ENCODE results near the gene SLC4A9.

DNA sequence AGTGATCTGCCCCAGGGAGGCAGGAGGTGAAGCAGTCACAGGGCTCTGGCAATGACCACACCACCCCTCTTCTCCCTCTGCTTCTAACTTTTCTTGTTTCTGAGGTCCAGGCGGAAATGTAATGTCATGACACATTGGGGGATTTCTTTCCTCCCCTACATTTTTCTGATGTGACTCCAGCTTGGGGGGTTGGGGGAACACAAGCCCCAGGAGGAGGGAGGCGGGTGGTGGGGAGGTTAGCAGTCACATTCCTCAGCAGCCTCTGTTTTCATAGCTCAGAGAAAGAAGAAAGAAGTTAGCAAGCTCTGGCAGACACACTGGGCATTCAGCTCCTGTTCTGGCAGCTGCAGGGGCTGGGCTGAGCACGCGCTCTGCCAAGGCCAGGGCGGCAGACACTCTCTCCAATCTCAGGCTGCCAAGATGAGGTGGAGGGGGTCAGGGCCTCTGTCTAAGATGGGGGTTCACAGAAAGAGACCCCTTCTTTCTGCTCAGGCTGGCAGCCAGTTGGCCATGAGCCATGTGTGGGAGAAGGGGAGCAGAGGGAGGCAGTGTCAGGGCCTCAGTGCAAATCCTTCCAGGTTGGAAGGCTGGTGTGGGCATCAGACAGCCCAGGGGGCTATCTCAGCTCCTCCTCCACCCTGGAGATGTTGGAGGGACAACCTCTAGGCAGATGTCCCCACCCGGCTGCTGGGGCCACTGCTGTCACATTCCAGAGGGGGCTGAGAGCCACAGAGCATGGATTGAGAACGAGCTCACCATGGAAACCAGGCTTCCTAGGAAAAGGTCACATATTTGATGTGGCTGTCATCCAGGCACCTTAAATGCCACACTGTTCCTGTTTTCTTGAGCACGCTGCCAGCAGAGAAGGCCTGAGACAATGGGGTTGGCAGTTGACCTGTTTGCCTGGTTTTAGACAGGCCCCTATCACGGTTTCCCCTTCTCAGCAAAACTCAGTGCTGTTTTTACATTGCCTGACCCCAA is 37.0 kb upstream of the SLC4A9 start:
- TF ChIP-seq, protein P1, sequence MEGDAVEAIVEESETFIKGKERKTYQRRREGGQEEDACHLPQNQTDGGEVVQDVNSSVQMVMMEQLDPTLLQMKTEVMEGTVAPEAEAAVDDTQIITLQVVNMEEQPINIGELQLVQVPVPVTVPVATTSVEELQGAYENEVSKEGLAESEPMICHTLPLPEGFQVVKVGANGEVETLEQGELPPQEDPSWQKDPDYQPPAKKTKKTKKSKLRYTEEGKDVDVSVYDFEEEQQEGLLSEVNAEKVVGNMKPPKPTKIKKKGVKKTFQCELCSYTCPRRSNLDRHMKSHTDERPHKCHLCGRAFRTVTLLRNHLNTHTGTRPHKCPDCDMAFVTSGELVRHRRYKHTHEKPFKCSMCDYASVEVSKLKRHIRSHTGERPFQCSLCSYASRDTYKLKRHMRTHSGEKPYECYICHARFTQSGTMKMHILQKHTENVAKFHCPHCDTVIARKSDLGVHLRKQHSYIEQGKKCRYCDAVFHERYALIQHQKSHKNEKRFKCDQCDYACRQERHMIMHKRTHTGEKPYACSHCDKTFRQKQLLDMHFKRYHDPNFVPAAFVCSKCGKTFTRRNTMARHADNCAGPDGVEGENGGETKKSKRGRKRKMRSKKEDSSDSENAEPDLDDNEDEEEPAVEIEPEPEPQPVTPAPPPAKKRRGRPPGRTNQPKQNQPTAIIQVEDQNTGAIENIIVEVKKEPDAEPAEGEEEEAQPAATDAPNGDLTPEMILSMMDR (IDR thresholded peaks at IDR 0.05; ENCODE audit: poor library complexity) = no peak
- no peak for TF ChIP-seq EZH2phosphoT487 (IDR thresholded peaks at IDR 0.05; ENCODE audit: low read depth, severe bottlenecking, unreplicated experiment)

Measured in hepatocyte (in vitro differentiated cells).